C4-2B (cell line): ENCODE measurements around the gene TTLL3.

Source experiments
- ZFX ChIP-seq: fragments of 450-650 bp; IDR thresholded peaks from 2 replicates; pipeline ENCODE4 v1.6.1; 2017
- TF ChIP-seq, protein P1 (sequence below): fragments of 450-650 bp; conservative IDR thresholded peaks from 2 replicates; pipeline ENCODE4 v1.5.1; 2017; ENCODE audit warnings: mild to moderate bottlenecking

DNA sequence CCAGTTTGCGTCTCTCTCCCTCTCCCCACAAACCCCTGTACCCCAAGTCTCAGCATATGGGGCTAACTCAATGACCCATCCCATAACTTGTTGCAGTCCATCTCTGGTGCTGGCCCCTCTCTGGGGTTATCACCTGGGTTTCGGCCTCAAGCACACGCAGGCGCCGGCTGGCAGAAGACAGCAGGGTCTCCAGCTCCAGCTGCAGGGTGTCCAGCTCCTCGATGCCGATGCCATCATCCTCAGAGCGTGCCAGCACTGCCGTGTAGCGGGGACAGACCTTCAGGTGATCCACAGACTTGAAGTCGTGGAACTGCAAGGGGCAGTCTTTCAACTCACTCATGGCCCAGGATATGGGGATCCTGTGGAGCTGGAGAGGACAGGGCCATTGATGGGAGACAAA lies 18.9 kb upstream of the TTLL3 start:
- TF ChIP-seq, protein P1, sequence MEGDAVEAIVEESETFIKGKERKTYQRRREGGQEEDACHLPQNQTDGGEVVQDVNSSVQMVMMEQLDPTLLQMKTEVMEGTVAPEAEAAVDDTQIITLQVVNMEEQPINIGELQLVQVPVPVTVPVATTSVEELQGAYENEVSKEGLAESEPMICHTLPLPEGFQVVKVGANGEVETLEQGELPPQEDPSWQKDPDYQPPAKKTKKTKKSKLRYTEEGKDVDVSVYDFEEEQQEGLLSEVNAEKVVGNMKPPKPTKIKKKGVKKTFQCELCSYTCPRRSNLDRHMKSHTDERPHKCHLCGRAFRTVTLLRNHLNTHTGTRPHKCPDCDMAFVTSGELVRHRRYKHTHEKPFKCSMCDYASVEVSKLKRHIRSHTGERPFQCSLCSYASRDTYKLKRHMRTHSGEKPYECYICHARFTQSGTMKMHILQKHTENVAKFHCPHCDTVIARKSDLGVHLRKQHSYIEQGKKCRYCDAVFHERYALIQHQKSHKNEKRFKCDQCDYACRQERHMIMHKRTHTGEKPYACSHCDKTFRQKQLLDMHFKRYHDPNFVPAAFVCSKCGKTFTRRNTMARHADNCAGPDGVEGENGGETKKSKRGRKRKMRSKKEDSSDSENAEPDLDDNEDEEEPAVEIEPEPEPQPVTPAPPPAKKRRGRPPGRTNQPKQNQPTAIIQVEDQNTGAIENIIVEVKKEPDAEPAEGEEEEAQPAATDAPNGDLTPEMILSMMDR = no peak
- no peak for TF ChIP-seq ZFX
